HepG2 (cell line): ENCODE measurements around the gene PLXNB2. TPM values are rescaled to one million over a fixed set of nuclear protein-coding genes. Genes with fewer than 3 reads are reported as not detected.
A peak's percentile ranks its signal among the peaks of the same experiment; 100 is the strongest.

Source experiments
- ATAC-seq: fragments of 200-7000 bp; cut with Tn5 transposase; 3 replicates; pipeline ENCODE4 v1.9.1; 2020; ENCODE audit warnings: mild to moderate bottlenecking, moderate library complexity
- BruUV-seq: library from RNA; stranded (reverse); fragments of 400-500 nt; replicated peaks from 2 replicates; lab custom pipeline; 2021; lab: Mats Ljungman, UMichigan
- CTCF ChIA-PET: fragments of 300-600 bp; formaldehyde crosslinking; extraction: SDS; loops from one replicate; lab custom pipeline; 2021; ENCODE audit warnings: low total read pairs, inconsistent platforms, low intra/inter-chr PET ratio; lab: Yijun Ruan, JAX
- POLR2A ChIA-PET: fragments of 350-600 bp; sonication (Branson Sonifier 250); formaldehyde crosslinking; loops from one replicate; lab custom pipeline; 2020; ENCODE audit warnings: antibody characterized with exemption, inconsistent platforms; lab: Yijun Ruan, JAX
- DNase-seq: peaks from one replicate; pipeline ENCODE4 v3.0.0-alpha.2; 2015; ENCODE audit warnings: low spot score
- FAIRE-seq: peaks from 3 replicates; lab custom pipeline; 2011; peaks lifted over from hg19 to GRCh38; lab: Jason Lieb, UNC
- H2AFZ ChIP-seq: one replicate; pipeline ENCODE4 v1.6.1; 2011; ENCODE audit warnings: low read length, inconsistent platforms
- H3K27ac ChIP-seq: fragments of 300-600 bp; 3 replicates; pipeline ENCODE4 v1.8.0; 2011; ENCODE audit warnings: mixed run types, mild to moderate bottlenecking, mixed read lengths, low read length, inconsistent platforms; ENCODE audit not compliant: insufficient read depth; ENCODE audit errors: extremely low read length
- H3K27me3 ChIP-seq, 2 experiments: fragments of 200-600 bp in 1 of 2; 2 replicates in 1 of 2; 3 replicates in 1 of 2; pipeline versions ENCODE4 v1.6.0 to v1.8.0; 2011; ENCODE audit warnings: low read length in 2 of 2, mild to moderate bottlenecking in 2 of 2, moderate library complexity in 2 of 2, inconsistent platforms in 1 of 2; ENCODE audit not compliant: insufficient read depth in 2 of 2, control insufficient read depth in 1 of 2
- H3K36me3 ChIP-seq, 2 experiments: fragments of 200-600 bp in 1 of 2; replicated peaks in 1 of 2; 2 replicates in 1 of 2; 3 replicates in 1 of 2; pipeline versions ENCODE4 v1.5.1 to v1.8.0; 2011; ENCODE audit warnings: low read length in 2 of 2, inconsistent platforms in 1 of 2; ENCODE audit not compliant: insufficient read depth in 2 of 2, control insufficient read depth in 1 of 2
- H3K4me1 ChIP-seq: 2 replicates; pipeline ENCODE4 v1.5.1; 2012; ENCODE audit warnings: low read length, inconsistent platforms; ENCODE audit not compliant: insufficient read depth
- H3K4me2 ChIP-seq: 2 replicates; pipeline ENCODE4 v1.6.0; 2011; ENCODE audit warnings: low read depth, low read length, inconsistent platforms
- H3K4me3 ChIP-seq, 3 experiments: fragments of 200-600 bp in 1 of 3; sonication (generic), shearing (Covaris generic) in 1 of 3; replicated peaks in 1 of 3; 2 replicates each; pipeline ENCODE4 v1.5.1; 2011 to 2016; ENCODE audit warnings: low read length in 3 of 3, inconsistent platforms in 2 of 3, low read depth in 2 of 3, mild to moderate bottlenecking in 2 of 3, control low read depth in 1 of 3, mixed read lengths in 1 of 3; ENCODE audit not compliant: insufficient read depth in 1 of 3
- H3K79me2 ChIP-seq: one replicate; pipeline ENCODE4 v1.6.1; 2011; ENCODE audit warnings: low read length, inconsistent platforms; ENCODE audit not compliant: insufficient read depth
- H3K9ac ChIP-seq: 2 replicates; pipeline ENCODE4 v1.6.0; 2011; ENCODE audit warnings: mild to moderate bottlenecking, low read depth, low read length, inconsistent platforms; ENCODE audit not compliant: insufficient read depth
- H3K9me3 ChIP-seq: 2 replicates; pipeline ENCODE4 v1.5.1; 2012; ENCODE audit warnings: mild to moderate bottlenecking, low read length
- H4K20me1 ChIP-seq: 2 replicates; pipeline ENCODE4 v1.6.0; 2011; ENCODE audit warnings: inconsistent platforms, mild to moderate bottlenecking, low read length, moderate library complexity; ENCODE audit not compliant: insufficient read depth
- AGO2 ChIP-seq: fragments of 200-400 bp; formaldehyde crosslinking; optimal IDR thresholded peaks from 2 replicates; pipeline ENCODE3; 2017; ENCODE audit warnings: mild to moderate bottlenecking, low read depth, low read length, moderate library complexity
- ATF7 ChIP-seq, 2 experiments: fragments of 450-650 bp in 1 of 2; sonication (generic) in 1 of 2; formaldehyde crosslinking in 1 of 2; IDR thresholded peaks; 2 replicates each; pipeline versions ENCODE4 v1.4.0 to v1.6.1; 2016 to 2020; ENCODE audit warnings: antibody characterized with exemption in 1 of 2, mild to moderate bottlenecking in 1 of 2, missing genetic modification reagents in 1 of 2
- FOSL1 ChIP-seq: sonication (generic); formaldehyde crosslinking; IDR thresholded peaks from 2 replicates; pipeline ENCODE4 v1.9.0; 2021; ENCODE audit warnings: missing genetic modification reagents, borderline replicate concordance
- GZF1 ChIP-seq: sonication (generic); formaldehyde crosslinking; IDR thresholded peaks from 2 replicates; pipeline ENCODE4 v1.5.1; 2020; ENCODE audit warnings: mild to moderate bottlenecking, missing genetic modification reagents
- PRPF4 ChIP-seq: fragments of 200-400 bp; formaldehyde crosslinking; IDR thresholded peaks from 2 replicates; pipeline ENCODE4 v1.6.1; 2016; ENCODE audit warnings: low read length, low read depth; ENCODE audit not compliant: poor library complexity, severe bottlenecking
- ZBTB38 ChIP-seq: sonication (generic); formaldehyde crosslinking; IDR thresholded peaks from 2 replicates; pipeline ENCODE4 v1.5.1; 2020; ENCODE audit warnings: mild to moderate bottlenecking, missing genetic modification reagents
- ZBTB4 ChIP-seq: sonication (generic); formaldehyde crosslinking; IDR thresholded peaks from 2 replicates; pipeline ENCODE4 v1.4.0; 2020; ENCODE audit warnings: missing genetic modification reagents, mild to moderate bottlenecking, borderline replicate concordance
- ZNF33B ChIP-seq: sonication (generic); formaldehyde crosslinking; IDR thresholded peaks from 2 replicates; pipeline ENCODE4 v1.5.1; 2020; ENCODE audit warnings: mild to moderate bottlenecking, missing genetic modification reagents
- ZNF501 ChIP-seq: sonication (generic); formaldehyde crosslinking; IDR thresholded peaks from 2 replicates; pipeline ENCODE4 v1.5.1; 2020; ENCODE audit warnings: mild to moderate bottlenecking, moderate library complexity, missing genetic modification reagents
- ZNF709 ChIP-seq: sonication (generic); formaldehyde crosslinking; IDR thresholded peaks from 2 replicates; pipeline ENCODE4 v1.5.0; 2020; ENCODE audit warnings: mild to moderate bottlenecking, missing genetic modification reagents
- WGBS: methylation state at CpG from one replicate; pipeline ENCODE4 v1.1.6; 2017; ENCODE audit warnings: low lambda C conversion rate; 5-methylcytosine and 5-hydroxymethylcytosine counted together
- in situ Hi-C: cut with HindIII; loops from 2 replicates; pipeline ENCODE4 v1.10.0; 2017; ENCODE audit warnings: low pct_unique_long_range_greater_than_20kb; ENCODE audit not compliant: extremely low pct_ligation_motif_present
- intact Hi-C: fragments of 100-400 bp; cut with micrococcal nuclease; formaldehyde crosslinking; loops from one replicate; pipeline ENCODE4 v1.10.0; 2022; ENCODE audit not compliant: unreplicated experiment
- polyA plus RNA-seq, 8 experiments: library from polyadenylated mRNA; depleted of rRNA in 3 of 8; stranded (reverse) in 7 of 8; unstranded in 1 of 8; fragments of >200 nt; fragmentation: Illumina TruSeq in 4 of 8; extraction: Trizol in 4 of 8; gene quantifications; 2 replicates each; pipeline versions ENCODE4 v1.2.1 to v1.2.3, GENCODE V29; 2011 to 2016; ENCODE audit warnings: low read depth in 4 of 8, missing spikeins in 1 of 8, mixed read lengths in 1 of 8; ENCODE audit not compliant: insufficient read depth in 1 of 8
- total RNA-seq, 5 experiments: library from RNA; depleted of rRNA; stranded (reverse); fragments of >200 nt; fragmentation: Illumina TruSeq; extraction: Trizol; gene quantifications; 2 replicates each; pipeline ENCODE4 v1.2.3, GENCODE V29; 2016; ENCODE audit warnings: low read depth in 1 of 5
- TF ChIP-seq, protein P1 (sequence below): sonication (generic); formaldehyde crosslinking; IDR thresholded peaks from 2 replicates; pipeline ENCODE4 v1.4.0; 2020; ENCODE audit warnings: missing genetic modification reagents

Gene PLXNB2
- total and polyA plus RNA-seq, 2 of the 13 experiments (the other 11 are each of a cell fraction or from before 2014, with no cell fraction given): 32.6 to 68.9 TPM

DNA sequence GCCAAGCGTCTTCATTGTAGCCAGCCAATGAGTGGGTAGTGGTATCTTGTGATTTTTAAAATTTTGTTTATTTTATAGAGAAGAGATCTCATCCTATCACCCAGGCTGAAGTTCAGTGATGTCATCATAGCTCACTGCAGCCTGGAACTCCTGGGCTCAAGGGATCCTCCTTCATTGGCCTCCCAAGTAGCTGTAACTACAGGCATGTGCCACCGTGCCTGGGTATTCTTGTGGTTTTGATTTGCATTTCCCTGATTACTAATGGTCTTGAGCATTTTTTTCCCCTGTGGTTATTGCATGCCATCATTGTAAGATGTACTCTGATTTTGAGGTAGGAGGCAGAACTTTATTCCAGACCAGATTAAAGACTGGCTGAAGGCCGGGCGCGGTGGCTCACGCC, 21.8 kb upstream of the PLXNB2 start:
- Histone ChIP-seq H3K4me2 (no peak overlapping the region), H3K9me3 (no peaks in the 10 kb centered on the region), H4K20me1 (no peaks in the 10 kb centered on the region), H3K79me2 (no peaks in the 10 kb centered on the region), H3K27me3 (no peaks in the 10 kb centered on the region; a peak in 1 of 5 replicates), H3K27ac (no peak overlapping the region), H3K4me3 (no peak overlapping the region), H3K9ac (no peak overlapping the region), H2AFZ (no peak overlapping the region), H3K4me1 (peaks cover 44% of the 10 kb centered on the region), H3K36me3 (no peaks in the 10 kb centered on the region)
- ChIA-PET POLR2A (interaction anchor here (1.4 to 6.3 kb wide), 5 partner anchors 12 to 62 kb away, joined by 4 to 38 read pairs (median 5); partner anchors contain the start of gene PLXNB2), CTCF (interaction anchor here (3.2 kb wide), 1 partner anchor 53 kb away, joined by 16 read pairs; no protein-coding TSS in a partner anchor)
- BruUV-seq: no TSS peak
- intact Hi-C loops: loop anchor here (5.0 kb wide), 1 partner anchor 37 kb away; no protein-coding TSS in a partner anchor
- TF ChIP-seq ATF7 (IDR thresholded peaks at IDR 0.05) (0 out of 2 replicates have a peak, but pooled peaks have one; percentile 19), ATF7 (CRISPR knock-in tag; IDR thresholded peaks at IDR 0.05) (no peak), ZNF709 (CRISPR knock-in tag) (no peak)
- no peak for FAIRE-seq
- in situ Hi-C loops: loop anchor here (5.0 kb wide), 1 partner anchor 52 kb away; no protein-coding TSS in a partner anchor
- 97% methylated on average over 6 of the region's 6 CpGs for WGBS
- DNase-seq: no peak
- ATAC-seq: no peak

GRCh38 chr22:50327711-50328019, 20.2 kb upstream of the PLXNB2 start:
- peak overlapping the region; percentile 91 for H3K4me2 ChIP-seq
- no peaks in the 10 kb centered on the region for H4K20me1 ChIP-seq
- no peaks in the 10 kb centered on the region for H3K36me3 ChIP-seq
- H2AFZ ChIP-seq: no peak overlapping the region
- BruUV-seq: no TSS peak
- H3K9ac ChIP-seq: peak overlapping the region; percentile 96
- intact Hi-C loops: loop anchor here (1.0 to 5.0 kb wide), 2 partner anchors 35 to 51 kb away; no protein-coding TSS in a partner anchor
- 81% methylated on average over 22 of the region's 22 CpGs for WGBS
- DNase-seq: no peak
- FAIRE-seq: no peak
- ChIA-PET CTCF (interaction anchor here (1.3 to 4.7 kb wide), 6 partner anchors 15 to 76 kb away, joined by 3 to 133 read pairs (median 12); partner anchors contain the start of gene PPP6R2), POLR2A (interaction anchor here (1.8 to 6.3 kb wide), 7 partner anchors 14 to 198 kb away, joined by 4 to 38 read pairs (median 5); partner anchors contain the start of genes HDAC10, PLXNB2 and SCO2)
- no peaks in the 10 kb centered on the region; a peak in 1 of 5 replicates for H3K27me3 ChIP-seq
- no peaks in the 10 kb centered on the region for H3K9me3 ChIP-seq
- peaks cover 60% of the 10 kb centered on the region for H3K4me1 ChIP-seq
- ATAC-seq: no peak
- peak overlapping the region; percentile 69 to 83 (median 81); a peak in 5 of 6 replicates for H3K4me3 ChIP-seq
- H3K27ac ChIP-seq: peak overlapping the region; percentile 77
- in situ Hi-C loops: loop anchor here (5.0 kb wide), 1 partner anchor 50 kb away; no protein-coding TSS in a partner anchor
- H3K79me2 ChIP-seq: no peaks in the 10 kb centered on the region
- TF ChIP-seq ZNF501 (CRISPR knock-in tag) (peak; percentile 49; the same call in 1 of the 2 replicates), PRPF4 (peak; percentile 65), ZBTB4 (peak; percentile 54; the same call in 1 of the 2 replicates), ZBTB38 (peak; percentile 91), AGO2 (peak; percentile 78), GZF1 (peak; percentile 28; the same call in 1 of the 2 replicates), FOSL1 (CRISPR knock-in tag) (no peak), ZNF33B (0 out of 2 replicates have a peak, but pooled peaks have one; percentile 5)
- TF ChIP-seq, protein P1, sequence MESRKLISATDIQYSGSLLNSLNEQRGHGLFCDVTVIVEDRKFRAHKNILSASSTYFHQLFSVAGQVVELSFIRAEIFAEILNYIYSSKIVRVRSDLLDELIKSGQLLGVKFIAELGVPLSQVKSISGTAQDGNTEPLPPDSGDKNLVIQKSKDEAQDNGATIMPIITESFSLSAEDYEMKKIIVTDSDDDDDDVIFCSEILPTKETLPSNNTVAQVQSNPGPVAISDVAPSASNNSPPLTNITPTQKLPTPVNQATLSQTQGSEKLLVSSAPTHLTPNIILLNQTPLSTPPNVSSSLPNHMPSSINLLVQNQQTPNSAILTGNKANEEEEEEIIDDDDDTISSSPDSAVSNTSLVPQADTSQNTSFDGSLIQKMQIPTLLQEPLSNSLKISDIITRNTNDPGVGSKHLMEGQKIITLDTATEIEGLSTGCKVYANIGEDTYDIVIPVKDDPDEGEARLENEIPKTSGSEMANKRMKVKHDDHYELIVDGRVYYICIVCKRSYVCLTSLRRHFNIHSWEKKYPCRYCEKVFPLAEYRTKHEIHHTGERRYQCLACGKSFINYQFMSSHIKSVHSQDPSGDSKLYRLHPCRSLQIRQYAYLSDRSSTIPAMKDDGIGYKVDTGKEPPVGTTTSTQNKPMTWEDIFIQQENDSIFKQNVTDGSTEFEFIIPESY: peak; percentile 84; the same call in 1 of the 2 replicates
